Thyroid gland (tissue), 4 donors: ENCODE measurements around the gene ANKRD39.

Source experiments
- POLR2A ChIP-seq, 2 donors: fragments of 450-650 bp; IDR thresholded peaks; one replicate each; pipeline ENCODE4 v1.6.1; 2017; ENCODE audit warnings: antibody characterized with exemption in 2 of 2, mild to moderate bottlenecking in 2 of 2, moderate library complexity in 1 of 2
- TF ChIP-seq, protein P1 (sequence below), 6 experiments: fragments of 200-600 bp in 3 of 6; fragments of 450-650 bp in 3 of 6; sonication (generic) in 3 of 6; IDR thresholded peaks; one replicate each; pipeline ENCODE4 v1.5.1; 2016 to 2019; ENCODE audit warnings: antibody characterized with exemption in 6 of 6, mild to moderate bottlenecking in 2 of 6, inconsistent platforms in 1 of 6, moderate library complexity in 1 of 6

DNA sequence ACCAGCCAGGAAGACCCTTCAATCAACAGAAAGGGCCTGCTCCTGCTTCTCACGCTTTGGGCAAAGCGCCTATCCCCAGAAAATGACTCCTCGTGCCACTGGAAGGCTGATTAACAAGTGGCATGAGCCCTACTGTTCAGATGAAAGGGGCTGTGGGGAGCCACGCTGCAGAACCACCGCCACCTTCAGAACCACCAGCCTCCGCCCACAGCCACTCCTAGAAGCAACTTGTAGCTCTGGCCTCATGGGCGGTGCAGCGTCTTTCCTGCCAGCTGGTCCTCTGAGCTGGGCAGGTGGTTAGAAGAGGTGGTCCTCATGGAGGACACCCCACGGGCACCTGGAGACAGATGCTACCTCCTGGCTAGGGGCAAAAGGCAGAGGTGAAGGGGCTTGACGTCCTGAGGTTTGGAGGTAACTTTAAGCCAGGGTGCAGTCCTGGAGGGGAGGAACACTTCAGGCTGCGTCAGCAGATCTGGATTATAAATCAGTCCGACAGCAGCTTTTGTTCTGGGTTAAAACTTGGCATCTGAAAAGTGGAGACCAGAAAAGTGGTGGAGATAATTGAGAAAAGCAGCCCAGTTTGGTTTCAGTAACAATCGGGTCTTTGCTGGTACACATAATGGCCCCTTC lies 12.9 kb upstream of the ANKRD39 start:
- TF ChIP-seq, protein P1, sequence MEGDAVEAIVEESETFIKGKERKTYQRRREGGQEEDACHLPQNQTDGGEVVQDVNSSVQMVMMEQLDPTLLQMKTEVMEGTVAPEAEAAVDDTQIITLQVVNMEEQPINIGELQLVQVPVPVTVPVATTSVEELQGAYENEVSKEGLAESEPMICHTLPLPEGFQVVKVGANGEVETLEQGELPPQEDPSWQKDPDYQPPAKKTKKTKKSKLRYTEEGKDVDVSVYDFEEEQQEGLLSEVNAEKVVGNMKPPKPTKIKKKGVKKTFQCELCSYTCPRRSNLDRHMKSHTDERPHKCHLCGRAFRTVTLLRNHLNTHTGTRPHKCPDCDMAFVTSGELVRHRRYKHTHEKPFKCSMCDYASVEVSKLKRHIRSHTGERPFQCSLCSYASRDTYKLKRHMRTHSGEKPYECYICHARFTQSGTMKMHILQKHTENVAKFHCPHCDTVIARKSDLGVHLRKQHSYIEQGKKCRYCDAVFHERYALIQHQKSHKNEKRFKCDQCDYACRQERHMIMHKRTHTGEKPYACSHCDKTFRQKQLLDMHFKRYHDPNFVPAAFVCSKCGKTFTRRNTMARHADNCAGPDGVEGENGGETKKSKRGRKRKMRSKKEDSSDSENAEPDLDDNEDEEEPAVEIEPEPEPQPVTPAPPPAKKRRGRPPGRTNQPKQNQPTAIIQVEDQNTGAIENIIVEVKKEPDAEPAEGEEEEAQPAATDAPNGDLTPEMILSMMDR (IDR thresholded peaks at IDR 0.05): no peak
- TF ChIP-seq POLR2A (IDR thresholded peaks at IDR 0.05): peak in 1 of 2 donors; percentile 15
